GM12878 (cell line): ENCODE results near the gene AADAC. TPM values are rescaled to one million over a fixed set of nuclear protein-coding genes. Genes with fewer than 3 reads are reported as not detected.

ENCODE experiments used
- ATAC-seq: fragments of 200-7000 bp; cut with Tn5 transposase; 3 replicates; pipeline ENCODE4 v1.9.1; 2020; ENCODE audit warnings: mild to moderate bottlenecking, moderate library complexity
- BruUV-seq: library from RNA; stranded (reverse); fragments of 400-500 nt; replicated peaks from 2 replicates; lab custom pipeline; 2021; lab: Mats Ljungman, UMichigan
- CTCF ChIA-PET: fragments of 300-600 bp; sonication (Branson Sonifier 250); formaldehyde crosslinking; extraction: SDS; loops from one replicate; lab custom pipeline; 2021; ENCODE audit warnings: inconsistent platforms; lab: Yijun Ruan, JAX
- POLR2A ChIA-PET: fragments of 350-600 bp; formaldehyde crosslinking; extraction: SDS; loops from one replicate; lab custom pipeline; 2021; ENCODE audit warnings: inconsistent platforms; lab: Charles Lee
- RAD21 ChIA-PET: fragments of 300-600 bp; sonication (Branson Sonifier 250); formaldehyde crosslinking; loops from one replicate; lab custom pipeline; 2023; ENCODE audit warnings: antibody characterized with exemption; ENCODE audit not compliant: unreplicated experiment; lab: Charles Lee
- SMC1A ChIA-PET: fragments of 300-600 bp; sonication (Branson Sonifier 250); formaldehyde crosslinking; loops from one replicate; lab custom pipeline; 2023; ENCODE audit not compliant: unreplicated experiment, uncharacterized antibody; lab: Charles Lee
- DNase-seq: peaks from one replicate; pipeline ENCODE4 v3.0.0-alpha.2; 2011; ENCODE audit warnings: low read depth, low spot score
- FAIRE-seq: peaks from 3 replicates; lab custom pipeline; 2011; peaks lifted over from hg19 to GRCh38; lab: Jason Lieb, UNC
- H2AFZ ChIP-seq: 2 replicates; pipeline ENCODE4 v1.6.0; 2011; ENCODE audit warnings: low read depth, low read length, control low read depth; ENCODE audit not compliant: control insufficient read depth
- H3K27ac ChIP-seq: 2 replicates; pipeline ENCODE4 v1.5.1; 2011; ENCODE audit warnings: control low read depth; ENCODE audit not compliant: control insufficient read depth, insufficient read depth
- H3K27me3 ChIP-seq, 2 experiments: replicated peaks in 1 of 2; 2 replicates each; pipeline versions ENCODE4 v1.6.0 to v1.6.1; 2011; ENCODE audit warnings: low read length in 1 of 2; ENCODE audit not compliant: control insufficient read depth in 2 of 2, insufficient read depth in 2 of 2
- H3K36me3 ChIP-seq, 2 experiments: 2 replicates each; pipeline ENCODE4 v1.5.1; 2011; ENCODE audit warnings: low read length in 1 of 2; ENCODE audit not compliant: control insufficient read depth in 2 of 2, insufficient read depth in 2 of 2
- H3K4me1 ChIP-seq: 2 replicates; pipeline ENCODE4 v1.6.1; 2011; ENCODE audit warnings: mild to moderate bottlenecking, low read length, moderate library complexity, mixed read lengths; ENCODE audit not compliant: control insufficient read depth, insufficient read depth
- H3K4me2 ChIP-seq: 2 replicates; pipeline ENCODE4 v1.6.0; 2011; ENCODE audit warnings: control low read depth; ENCODE audit not compliant: control insufficient read depth, insufficient read depth
- H3K4me3 ChIP-seq: fragments of 200-600 bp; sonication (generic); 2 replicates; pipeline ENCODE4 v1.5.1; 2016
- H3K79me2 ChIP-seq: 2 replicates; pipeline ENCODE4 v1.6.0; 2011; ENCODE audit warnings: low read length; ENCODE audit not compliant: control insufficient read depth, insufficient read depth
- H3K9ac ChIP-seq: 2 replicates; pipeline ENCODE4 v1.8.0; 2011; ENCODE audit warnings: low read length, control low read depth, mixed read lengths; ENCODE audit not compliant: control insufficient read depth, insufficient read depth
- H3K9me3 ChIP-seq: replicated peaks from 3 replicates; pipeline ENCODE4 v1.5.1; 2011; ENCODE audit warnings: mild to moderate bottlenecking, low read length; ENCODE audit not compliant: control insufficient read depth, insufficient read depth
- H4K20me1 ChIP-seq: 2 replicates; pipeline ENCODE4 v1.6.0; 2011; ENCODE audit not compliant: control insufficient read depth, insufficient read depth
- ATF7 ChIP-seq: fragments of 450-650 bp; IDR thresholded peaks from 2 replicates; pipeline ENCODE4 v1.6.1; 2016; ENCODE audit warnings: low read depth, mild to moderate bottlenecking
- CBX3 ChIP-seq: fragments of 200-600 bp; sonication (generic); IDR thresholded peaks from 2 replicates; pipeline ENCODE4 v1.6.1; 2016; ENCODE audit warnings: low read depth, borderline replicate concordance
- FOXK2 ChIP-seq: fragments of 450-650 bp; IDR thresholded peaks from 2 replicates; pipeline ENCODE4 v1.6.1; 2017; ENCODE audit warnings: mild to moderate bottlenecking, moderate library complexity
- IKZF1 ChIP-seq: fragments of 450-650 bp; conservative IDR thresholded peaks from 2 replicates; pipeline ENCODE4 v1.6.1; 2017; ENCODE audit warnings: antibody characterized with exemption, mild to moderate bottlenecking
- LARP7 ChIP-seq: fragments of 450-650 bp; IDR thresholded peaks from 2 replicates; pipeline ENCODE4 v1.6.1; 2017; ENCODE audit warnings: mild to moderate bottlenecking
- NR2C2 ChIP-seq: IDR thresholded peaks from 2 replicates; pipeline ENCODE4 v1.6.1; 2011; ENCODE audit warnings: borderline replicate concordance, low read depth; ENCODE audit not compliant: control insufficient read depth, insufficient read length
- RELA ChIP-seq: fragments of 450-650 bp; IDR thresholded peaks from 2 replicates; pipeline ENCODE4 v1.8.0; 2014; ENCODE audit warnings: borderline replicate concordance; ENCODE audit not compliant: partially characterized antibody
- RUNX3 ChIP-seq: IDR thresholded peaks from 2 replicates; pipeline ENCODE4 v1.6.1; 2012; ENCODE audit warnings: low read length, inconsistent platforms
- SMAD1 ChIP-seq: fragments of 450-650 bp; IDR thresholded peaks from 2 replicates; pipeline ENCODE4 v1.6.1; 2018; ENCODE audit warnings: mild to moderate bottlenecking, low read depth; ENCODE audit not compliant: partially characterized antibody
- STAT3 ChIP-seq: IDR thresholded peaks from 2 replicates; pipeline ENCODE4 v1.6.1; 2011; ENCODE audit warnings: low read depth, low read length, improper control_type of control experiment
- USF1 ChIP-seq: IDR thresholded peaks from 2 replicates; pipeline ENCODE4 v1.6.1; 2011; ENCODE audit warnings: borderline replicate concordance, low read depth, mild to moderate bottlenecking, moderate library complexity, mixed read lengths, low read length; ENCODE audit not compliant: insufficient read depth; ENCODE audit errors: extremely low read length
- ZSCAN29 ChIP-seq: fragments of 450-650 bp; IDR thresholded peaks from 2 replicates; pipeline ENCODE4 v1.6.1; 2017; ENCODE audit warnings: mild to moderate bottlenecking, moderate library complexity
- WGBS: methylation state at CpG from one replicate; pipeline ENCODE4 v1.1.6; 2016; ENCODE audit warnings: low lambda C conversion rate; ENCODE audit not compliant: insufficient replicate concordance, insufficient coverage; ENCODE audit errors: missing lambda C conversion rate; 5-methylcytosine and 5-hydroxymethylcytosine counted together
- in situ Hi-C: fragments of 300-500 bp; cut with MboI; formaldehyde crosslinking; loops from 9 replicates; pipeline ENCODE4 v1.14.3; 2018; ENCODE audit warnings: mixed read lengths
- intact Hi-C: fragments of 100-400 bp; cut with micrococcal nuclease; formaldehyde crosslinking; loops from one replicate; pipeline ENCODE4 v1.14.2; 2022; ENCODE audit not compliant: unreplicated experiment
- polyA plus RNA-seq, 11 experiments: library from polyadenylated mRNA; depleted of rRNA in 4 of 11; unstranded in 6 of 11; stranded (reverse) in 5 of 11; fragments of >200 nt; fragmentation: Nextera tagmentation in 4 of 11; fragmentation: Illumina TruSeq in 1 of 11; extraction: Ambion mirVana in 4 of 11; extraction: Trizol in 1 of 11; gene quantifications; 1 replicate in 1 of 11; 2 replicates in 10 of 11; pipeline versions ENCODE4 v1.2.1 to v1.2.3, GENCODE V29; 2011 to 2016; ENCODE audit warnings: inconsistent platforms in 2 of 11, missing spikeins in 2 of 11, low read depth in 1 of 11
- total RNA-seq, 4 experiments: library from RNA; depleted of rRNA in 3 of 4; stranded (reverse); fragments of >200 nt in 3 of 4; fragmentation: Illumina TruSeq in 1 of 4; extraction: Trizol in 1 of 4; gene quantifications; 2 replicates each; pipeline versions ENCODE4 v1.2.1 to v1.2.3, GENCODE V29; 2013 to 2021
- TF ChIP-seq, protein P1 (sequence below): fragments of 450-650 bp; IDR thresholded peaks from 2 replicates; pipeline ENCODE4 v1.6.1; 2016; ENCODE audit warnings: mild to moderate bottlenecking
- TF ChIP-seq, protein P2 (sequence below): IDR thresholded peaks from 2 replicates; pipeline ENCODE4 v1.6.1; 2012; ENCODE audit warnings: improper control_type of control experiment, low read depth, low read length; ENCODE audit not compliant: insufficient replicate concordance
- TF ChIP-seq, protein P3 (sequence below): IDR thresholded peaks from 2 replicates; pipeline ENCODE4 v1.6.1; 2012; ENCODE audit warnings: mild to moderate bottlenecking, low read depth, low read length

AADAC gene
- total and polyA plus RNA-seq, 10 of the 15 experiments (the other 5 are each of a cell fraction or from before 2014, with no cell fraction given) = 0.13 TPM; not detected in 9

GRCh38 chr3:151806838-151807237 is 7.1 kb upstream of the AADAC start:
- DNase-seq (no peak), ATAC-seq (no peak), FAIRE-seq (no peak)
- no peak overlapping the region for H3K4me2 ChIP-seq
- no peaks in the 10 kb centered on the region for H3K36me3 ChIP-seq
- no peaks in the 10 kb centered on the region; the same call in 2 of the 3 replicates for H3K9me3 ChIP-seq
- H3K9ac ChIP-seq = no peak overlapping the region
- CTCF ChIA-PET = no interaction called here
- POLR2A ChIA-PET = no interaction called here
- BruUV-seq = no TSS peak
- no peaks in the 10 kb centered on the region for H3K79me2 ChIP-seq
- in situ Hi-C loops (no loop called here), intact Hi-C loops (no loop called here)
- no peak overlapping the region for H3K27ac ChIP-seq
- SMC1A ChIA-PET = no interaction called here
- H2AFZ ChIP-seq = no peak overlapping the region
- no peaks in the 10 kb centered on the region for H4K20me1 ChIP-seq
- H3K27me3 ChIP-seq = no peaks in the 10 kb centered on the region
- H3K4me1 ChIP-seq = no peaks in the 10 kb centered on the region
- no peak overlapping the region for H3K4me3 ChIP-seq
- WGBS = 57% methylated on average over 12 of the region's 15 CpGs
- RAD21 ChIA-PET = no interaction called here
- TF ChIP-seq IKZF1 = no peak
- TF ChIP-seq FOXK2 = no peak
- no peak for TF ChIP-seq RUNX3
- TF ChIP-seq STAT3 = no peak
- TF ChIP-seq, protein P1, sequence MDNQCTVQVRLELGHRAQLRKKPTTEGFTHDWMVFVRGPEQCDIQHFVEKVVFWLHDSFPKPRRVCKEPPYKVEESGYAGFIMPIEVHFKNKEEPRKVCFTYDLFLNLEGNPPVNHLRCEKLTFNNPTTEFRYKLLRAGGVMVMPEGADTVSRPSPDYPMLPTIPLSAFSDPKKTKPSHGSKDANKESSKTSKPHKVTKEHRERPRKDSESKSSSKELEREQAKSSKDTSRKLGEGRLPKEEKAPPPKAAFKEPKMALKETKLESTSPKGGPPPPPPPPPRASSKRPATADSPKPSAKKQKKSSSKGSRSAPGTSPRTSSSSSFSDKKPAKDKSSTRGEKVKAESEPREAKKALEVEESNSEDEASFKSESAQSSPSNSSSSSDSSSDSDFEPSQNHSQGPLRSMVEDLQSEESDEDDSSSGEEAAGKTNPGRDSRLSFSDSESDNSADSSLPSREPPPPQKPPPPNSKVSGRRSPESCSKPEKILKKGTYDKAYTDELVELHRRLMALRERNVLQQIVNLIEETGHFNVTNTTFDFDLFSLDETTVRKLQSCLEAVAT = no peak
- TF ChIP-seq RELA = no peak
- no peak for TF ChIP-seq NR2C2
- no peak for TF ChIP-seq SMAD1
- no peak for TF ChIP-seq USF1
- TF ChIP-seq, protein P2, sequence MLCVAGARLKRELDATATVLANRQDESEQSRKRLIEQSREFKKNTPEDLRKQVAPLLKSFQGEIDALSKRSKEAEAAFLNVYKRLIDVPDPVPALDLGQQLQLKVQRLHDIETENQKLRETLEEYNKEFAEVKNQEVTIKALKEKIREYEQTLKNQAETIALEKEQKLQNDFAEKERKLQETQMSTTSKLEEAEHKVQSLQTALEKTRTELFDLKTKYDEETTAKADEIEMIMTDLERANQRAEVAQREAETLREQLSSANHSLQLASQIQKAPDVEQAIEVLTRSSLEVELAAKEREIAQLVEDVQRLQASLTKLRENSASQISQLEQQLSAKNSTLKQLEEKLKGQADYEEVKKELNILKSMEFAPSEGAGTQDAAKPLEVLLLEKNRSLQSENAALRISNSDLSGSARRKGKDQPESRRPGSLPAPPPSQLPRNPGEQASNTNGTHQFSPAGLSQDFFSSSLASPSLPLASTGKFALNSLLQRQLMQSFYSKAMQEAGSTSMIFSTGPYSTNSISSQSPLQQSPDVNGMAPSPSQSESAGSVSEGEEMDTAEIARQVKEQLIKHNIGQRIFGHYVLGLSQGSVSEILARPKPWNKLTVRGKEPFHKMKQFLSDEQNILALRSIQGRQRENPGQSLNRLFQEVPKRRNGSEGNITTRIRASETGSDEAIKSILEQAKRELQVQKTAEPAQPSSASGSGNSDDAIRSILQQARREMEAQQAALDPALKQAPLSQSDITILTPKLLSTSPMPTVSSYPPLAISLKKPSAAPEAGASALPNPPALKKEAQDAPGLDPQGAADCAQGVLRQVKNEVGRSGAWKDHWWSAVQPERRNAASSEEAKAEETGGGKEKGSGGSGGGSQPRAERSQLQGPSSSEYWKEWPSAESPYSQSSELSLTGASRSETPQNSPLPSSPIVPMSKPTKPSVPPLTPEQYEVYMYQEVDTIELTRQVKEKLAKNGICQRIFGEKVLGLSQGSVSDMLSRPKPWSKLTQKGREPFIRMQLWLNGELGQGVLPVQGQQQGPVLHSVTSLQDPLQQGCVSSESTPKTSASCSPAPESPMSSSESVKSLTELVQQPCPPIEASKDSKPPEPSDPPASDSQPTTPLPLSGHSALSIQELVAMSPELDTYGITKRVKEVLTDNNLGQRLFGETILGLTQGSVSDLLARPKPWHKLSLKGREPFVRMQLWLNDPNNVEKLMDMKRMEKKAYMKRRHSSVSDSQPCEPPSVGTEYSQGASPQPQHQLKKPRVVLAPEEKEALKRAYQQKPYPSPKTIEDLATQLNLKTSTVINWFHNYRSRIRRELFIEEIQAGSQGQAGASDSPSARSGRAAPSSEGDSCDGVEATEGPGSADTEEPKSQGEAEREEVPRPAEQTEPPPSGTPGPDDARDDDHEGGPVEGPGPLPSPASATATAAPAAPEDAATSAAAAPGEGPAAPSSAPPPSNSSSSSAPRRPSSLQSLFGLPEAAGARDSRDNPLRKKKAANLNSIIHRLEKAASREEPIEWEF = no peak
- no peak for TF ChIP-seq ZSCAN29
- TF ChIP-seq ATF7 = no peak
- TF ChIP-seq CBX3 = no peak
- TF ChIP-seq, protein P3, sequence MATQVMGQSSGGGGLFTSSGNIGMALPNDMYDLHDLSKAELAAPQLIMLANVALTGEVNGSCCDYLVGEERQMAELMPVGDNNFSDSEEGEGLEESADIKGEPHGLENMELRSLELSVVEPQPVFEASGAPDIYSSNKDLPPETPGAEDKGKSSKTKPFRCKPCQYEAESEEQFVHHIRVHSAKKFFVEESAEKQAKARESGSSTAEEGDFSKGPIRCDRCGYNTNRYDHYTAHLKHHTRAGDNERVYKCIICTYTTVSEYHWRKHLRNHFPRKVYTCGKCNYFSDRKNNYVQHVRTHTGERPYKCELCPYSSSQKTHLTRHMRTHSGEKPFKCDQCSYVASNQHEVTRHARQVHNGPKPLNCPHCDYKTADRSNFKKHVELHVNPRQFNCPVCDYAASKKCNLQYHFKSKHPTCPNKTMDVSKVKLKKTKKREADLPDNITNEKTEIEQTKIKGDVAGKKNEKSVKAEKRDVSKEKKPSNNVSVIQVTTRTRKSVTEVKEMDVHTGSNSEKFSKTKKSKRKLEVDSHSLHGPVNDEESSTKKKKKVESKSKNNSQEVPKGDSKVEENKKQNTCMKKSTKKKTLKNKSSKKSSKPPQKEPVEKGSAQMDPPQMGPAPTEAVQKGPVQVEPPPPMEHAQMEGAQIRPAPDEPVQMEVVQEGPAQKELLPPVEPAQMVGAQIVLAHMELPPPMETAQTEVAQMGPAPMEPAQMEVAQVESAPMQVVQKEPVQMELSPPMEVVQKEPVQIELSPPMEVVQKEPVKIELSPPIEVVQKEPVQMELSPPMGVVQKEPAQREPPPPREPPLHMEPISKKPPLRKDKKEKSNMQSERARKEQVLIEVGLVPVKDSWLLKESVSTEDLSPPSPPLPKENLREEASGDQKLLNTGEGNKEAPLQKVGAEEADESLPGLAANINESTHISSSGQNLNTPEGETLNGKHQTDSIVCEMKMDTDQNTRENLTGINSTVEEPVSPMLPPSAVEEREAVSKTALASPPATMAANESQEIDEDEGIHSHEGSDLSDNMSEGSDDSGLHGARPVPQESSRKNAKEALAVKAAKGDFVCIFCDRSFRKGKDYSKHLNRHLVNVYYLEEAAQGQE = no peak
- no peak for TF ChIP-seq LARP7
